Fibroblast of lung (primary cell): ENCODE data around the gene CNTN1.

Source experiments
- EZH2 ChIP-seq: IDR thresholded peaks from 2 replicates; pipeline ENCODE4 v1.5.1; 2012; ENCODE audit warnings: low read length, control low read depth, mild to moderate bottlenecking; ENCODE audit errors: missing control alignments
- TF ChIP-seq, protein P1 (sequence below), 2 donors: IDR thresholded peaks in 1 of 2; conservative IDR thresholded peaks in 1 of 2; 1 replicate in 1 of 2; 2 replicates in 1 of 2; pipeline ENCODE4 v1.5.1; 2011 to 2012; ENCODE audit warnings: low read length in 2 of 2, control low read depth in 1 of 2, inconsistent platforms in 1 of 2, low read depth in 1 of 2, mild to moderate bottlenecking in 1 of 2

DNA sequence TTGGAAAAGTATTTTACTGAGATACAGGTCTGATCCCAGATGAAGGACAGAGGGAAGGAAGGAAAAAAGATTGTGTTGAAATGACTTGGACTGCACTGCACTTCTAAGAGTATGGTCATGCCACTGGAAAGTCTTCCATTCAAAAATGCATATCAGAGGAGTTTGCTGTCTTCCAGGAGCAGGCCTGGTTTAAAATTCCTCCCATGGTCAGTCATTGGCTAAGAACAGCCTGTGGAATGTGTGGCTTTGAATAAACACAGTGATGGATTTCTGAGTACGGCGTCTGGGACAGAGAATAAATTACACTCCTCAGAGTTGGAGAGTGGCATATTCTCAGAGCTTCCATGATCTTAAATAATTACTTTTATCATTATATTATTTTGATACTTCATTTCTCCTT is 250.1 kb downstream of the CNTN1 start:
- TF ChIP-seq, protein P1, sequence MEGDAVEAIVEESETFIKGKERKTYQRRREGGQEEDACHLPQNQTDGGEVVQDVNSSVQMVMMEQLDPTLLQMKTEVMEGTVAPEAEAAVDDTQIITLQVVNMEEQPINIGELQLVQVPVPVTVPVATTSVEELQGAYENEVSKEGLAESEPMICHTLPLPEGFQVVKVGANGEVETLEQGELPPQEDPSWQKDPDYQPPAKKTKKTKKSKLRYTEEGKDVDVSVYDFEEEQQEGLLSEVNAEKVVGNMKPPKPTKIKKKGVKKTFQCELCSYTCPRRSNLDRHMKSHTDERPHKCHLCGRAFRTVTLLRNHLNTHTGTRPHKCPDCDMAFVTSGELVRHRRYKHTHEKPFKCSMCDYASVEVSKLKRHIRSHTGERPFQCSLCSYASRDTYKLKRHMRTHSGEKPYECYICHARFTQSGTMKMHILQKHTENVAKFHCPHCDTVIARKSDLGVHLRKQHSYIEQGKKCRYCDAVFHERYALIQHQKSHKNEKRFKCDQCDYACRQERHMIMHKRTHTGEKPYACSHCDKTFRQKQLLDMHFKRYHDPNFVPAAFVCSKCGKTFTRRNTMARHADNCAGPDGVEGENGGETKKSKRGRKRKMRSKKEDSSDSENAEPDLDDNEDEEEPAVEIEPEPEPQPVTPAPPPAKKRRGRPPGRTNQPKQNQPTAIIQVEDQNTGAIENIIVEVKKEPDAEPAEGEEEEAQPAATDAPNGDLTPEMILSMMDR (conservative IDR thresholded peaks at IDR 0.05 in 1 of 2, IDR thresholded peaks at IDR 0.05 in 1 of 2; ENCODE audit: low read depth in 1 of 2, low read length in 2 of 2) = no peak
- no peak for TF ChIP-seq EZH2
